Ectodermal cell (in vitro differentiated cells): ENCODE measurements around the gene BTBD9. TPM values are rescaled to one million over a fixed set of nuclear protein-coding genes. Genes with fewer than 3 reads are reported as not detected.

ENCODE experiments used
- H3K27ac ChIP-seq: 2 replicates; pipeline ENCODE4 v1.7.0; 2013; ENCODE audit warnings: mild to moderate bottlenecking, low read depth, low read length; ENCODE audit not compliant: insufficient read depth, poor library complexity, severe bottlenecking
- H3K27me3 ChIP-seq: 2 replicates; pipeline ENCODE4 v1.7.0; 2013; ENCODE audit warnings: mild to moderate bottlenecking, low read length; ENCODE audit not compliant: insufficient read depth, control insufficient read depth, poor library complexity, severe bottlenecking
- H3K36me3 ChIP-seq: one replicate; pipeline ENCODE4 v1.7.0; 2013; ENCODE audit warnings: low read length; ENCODE audit not compliant: control insufficient read depth, insufficient read depth
- H3K4me1 ChIP-seq: one replicate; pipeline ENCODE4 v1.7.0; 2013; ENCODE audit warnings: low read length; ENCODE audit not compliant: control insufficient read depth, insufficient read depth
- H3K4me3 ChIP-seq: 2 replicates; pipeline ENCODE4 v1.7.0; 2013; ENCODE audit warnings: low read depth, low read length, control low read depth; ENCODE audit not compliant: insufficient read depth
- H3K9me3 ChIP-seq: 2 replicates; pipeline ENCODE4 v1.7.0; 2013; ENCODE audit warnings: mild to moderate bottlenecking, low read length, moderate library complexity; ENCODE audit not compliant: control insufficient read depth
- WGBS, 2 experiments: methylation state at CpG; one replicate each; pipeline ENCODE4 v1.1.7; 2013; ENCODE audit warnings: missing lambda C conversion rate in 2 of 2; 5-methylcytosine and 5-hydroxymethylcytosine counted together
- polyA plus RNA-seq, 4 experiments: library from polyadenylated mRNA; stranded (reverse); fragments of 50-300 nt; gene quantifications; one replicate each; pipeline ENCODE4 v1.2.3, GENCODE V29; 2013

Gene BTBD9
- polyA plus RNA-seq (2013, experiment 1 of 4) = 8.6 TPM
- polyA plus RNA-seq (2013, experiment 2 of 4) = 9.1 TPM
- 4.8 TPM for polyA plus RNA-seq (2013, experiment 3 of 4)
- polyA plus RNA-seq (2013, experiment 4 of 4) = 6.5 TPM

- Histone ChIP-seq H3K36me3 (no peaks in the 10 kb centered on the region), H3K27me3 (peaks cover 14% of the 10 kb centered on the region), H3K4me1 (peaks cover 8% of the 10 kb centered on the region), H3K27ac (peak within 1 kb of the TSS; percentile 88), H3K4me3 (peak within 1 kb of the TSS; percentile 80), H3K9me3 (no peaks in the 10 kb centered on the region)
- 0% methylated on average over 82 of the region's 82 CpGs for WGBS, 2 experiments
These were observed at the start of gene BTBD9 for GRCh38 chr6:38639498-38640215. Gene BTBD9 (minus strand): TSS chr6:38639929.

- no peaks in the 10 kb centered on the region for H3K27me3 ChIP-seq
- H3K36me3 ChIP-seq = peaks cover 8% of the 10 kb centered on the region
- no peaks in the 10 kb centered on the region for H3K4me1 ChIP-seq
- no peak overlapping the region for H3K4me3 ChIP-seq
- H3K27ac ChIP-seq = no peak overlapping the region
- 86 to 96% methylated on average over 6 of the region's 6 CpGs for WGBS, 2 experiments
- no peaks in the 10 kb centered on the region for H3K9me3 ChIP-seq
These were observed 48.9 kb upstream of the BTBD9 start for GRCh38 chr6:38688579-38689087.

DNA sequence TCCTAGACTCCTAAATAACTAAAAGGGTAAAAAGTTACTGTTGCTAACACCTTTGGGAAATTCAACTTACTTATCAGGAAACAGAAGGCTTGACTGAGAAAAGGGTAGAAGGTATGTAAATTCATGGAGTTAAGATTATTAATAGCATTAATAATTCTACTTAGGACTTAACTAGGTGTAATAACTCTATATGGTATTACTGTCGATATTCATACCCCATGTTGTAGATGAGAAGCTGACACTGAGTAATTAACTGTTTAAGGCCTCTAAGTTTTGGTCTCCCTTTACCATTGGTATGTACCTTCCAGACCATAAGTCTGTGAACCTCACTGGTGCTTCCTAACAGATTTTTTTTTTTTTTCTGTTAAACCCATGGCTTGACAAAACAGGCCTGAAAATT is 47.8 kb upstream of the BTBD9 start:
- Histone ChIP-seq H3K9me3 (no peaks in the 10 kb centered on the region), H3K27ac (no peak overlapping the region), H3K36me3 (peaks cover 8% of the 10 kb centered on the region), H3K4me3 (no peak overlapping the region), H3K27me3 (no peaks in the 10 kb centered on the region), H3K4me1 (no peaks in the 10 kb centered on the region)
- WGBS, 2 experiments = 100% methylated on average over 1 of the region's 1 CpG

- Histone ChIP-seq H3K4me3 (no peak overlapping the region), H3K27ac (no peak overlapping the region), H3K4me1 (no peaks in the 10 kb centered on the region), H3K9me3 (no peaks in the 10 kb centered on the region), H3K27me3 (no peaks in the 10 kb centered on the region), H3K36me3 (peaks cover 11% of the 10 kb centered on the region)
- WGBS, 2 experiments = 93 to 95% methylated on average over 2 of the region's 2 CpGs
These were observed 47.3 kb upstream of the BTBD9 start for GRCh38 chr6:38687043-38687353.

GRCh38 chr6:38686270-38687042 is 46.7 kb upstream of the BTBD9 start:
- WGBS, 2 experiments = 92 to 99% methylated on average over 3 to 4 of the region's 4 CpGs
- H3K9me3 ChIP-seq = no peaks in the 10 kb centered on the region
- H3K4me3 ChIP-seq = no peak overlapping the region
- no peaks in the 10 kb centered on the region for H3K4me1 ChIP-seq
- H3K27ac ChIP-seq = no peak overlapping the region
- no peaks in the 10 kb centered on the region for H3K27me3 ChIP-seq
- H3K36me3 ChIP-seq = peaks cover 17% of the 10 kb centered on the region

GRCh38 chr6:38684904-38685303 is 45.2 kb upstream of the BTBD9 start:
- Histone ChIP-seq H3K4me1 (no peaks in the 10 kb centered on the region), H3K4me3 (no peak overlapping the region), H3K27me3 (no peaks in the 10 kb centered on the region), H3K9me3 (no peaks in the 10 kb centered on the region), H3K27ac (no peak overlapping the region), H3K36me3 (peaks cover 17% of the 10 kb centered on the region)
- 93 to 98% methylated on average over 3 of the region's 3 CpGs for WGBS, 2 experiments

DNA sequence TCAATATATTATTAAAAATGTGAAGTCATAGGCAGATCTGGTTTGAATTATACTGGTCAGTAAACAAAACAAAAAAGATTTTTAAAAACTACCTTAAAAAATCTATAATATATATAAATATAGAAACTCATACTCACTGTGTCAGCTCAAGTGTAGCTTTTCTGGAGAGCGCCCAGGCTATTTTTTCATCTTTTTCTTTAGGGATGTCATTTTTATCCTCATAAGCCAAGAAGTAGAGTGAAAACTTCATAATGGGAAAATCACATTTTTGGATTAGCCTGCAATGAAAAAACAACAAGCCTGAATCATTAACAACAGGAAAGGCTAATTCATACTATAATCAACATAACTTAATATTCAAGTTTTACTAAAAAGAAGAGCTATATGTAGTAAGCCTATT is 44.5 kb upstream of the BTBD9 start:
- no peaks in the 10 kb centered on the region for H3K9me3 ChIP-seq
- H3K4me3 ChIP-seq = no peak overlapping the region
- no peaks in the 10 kb centered on the region for H3K4me1 ChIP-seq
- peaks cover 17% of the 10 kb centered on the region for H3K36me3 ChIP-seq
- no peak overlapping the region for H3K27ac ChIP-seq
- H3K27me3 ChIP-seq = no peaks in the 10 kb centered on the region
- 100% methylated on average over 1 of the region's 1 CpG; no CpG with 5 or more reads in 1 of the 2 experiments for WGBS, 2 experiments

DNA sequence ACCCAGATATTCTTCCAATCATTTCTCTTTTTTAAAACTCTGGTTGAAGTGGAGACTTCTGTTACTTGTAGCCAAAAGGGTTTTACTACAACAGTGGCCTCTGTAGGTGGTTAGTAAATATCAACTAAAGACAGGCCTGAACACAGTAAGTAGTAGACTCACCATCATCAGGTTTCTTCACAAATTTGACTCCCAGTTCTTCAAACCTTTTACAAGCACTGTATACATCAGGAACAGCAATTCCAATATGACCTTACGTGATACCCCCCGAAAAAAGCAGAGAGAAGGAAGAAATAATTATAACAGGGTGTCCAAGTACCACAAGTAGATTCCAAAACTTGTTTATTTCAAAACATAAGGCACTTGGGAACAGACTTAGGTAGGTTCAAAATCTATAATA is 42.1 kb upstream of the BTBD9 start:
- H3K4me1 ChIP-seq = no peaks in the 10 kb centered on the region
- peaks cover 20% of the 10 kb centered on the region for H3K36me3 ChIP-seq
- H3K27ac ChIP-seq = no peak overlapping the region
- WGBS, 2 experiments = 80 to 94% methylated on average over 2 of the region's 2 CpGs
- H3K9me3 ChIP-seq = no peaks in the 10 kb centered on the region
- no peak overlapping the region for H3K4me3 ChIP-seq
- no peaks in the 10 kb centered on the region for H3K27me3 ChIP-seq

GRCh38 chr6:38679668-38680067 is 39.9 kb upstream of the BTBD9 start:
- WGBS, 2 experiments = 71% methylated on average over 1 of the region's 1 CpG; no CpG with 5 or more reads in 1 of the 2 experiments
- no peaks in the 10 kb centered on the region for H3K9me3 ChIP-seq
- H3K4me1 ChIP-seq = no peaks in the 10 kb centered on the region
- no peak overlapping the region for H3K4me3 ChIP-seq
- peaks cover 30% of the 10 kb centered on the region for H3K36me3 ChIP-seq
- H3K27ac ChIP-seq = no peak overlapping the region
- no peaks in the 10 kb centered on the region for H3K27me3 ChIP-seq

GRCh38 chr6:38678178-38678760 is 38.5 kb upstream of the BTBD9 start:
- H3K27me3 ChIP-seq = no peaks in the 10 kb centered on the region
- H3K27ac ChIP-seq = no peak overlapping the region
- no peaks in the 10 kb centered on the region for H3K9me3 ChIP-seq
- WGBS, 2 experiments = 92% methylated on average over 7 of the region's 7 CpGs
- H3K4me3 ChIP-seq = no peak overlapping the region
- H3K4me1 ChIP-seq = no peaks in the 10 kb centered on the region
- H3K36me3 ChIP-seq = peaks cover 30% of the 10 kb centered on the region
